OCI-LY1 (cell line): ENCODE data around the gene SERTAD2.

ENCODE experiments used
- H2AFZ ChIP-seq: fragments of 200-600 bp; sonication (generic), shearing (Covaris generic); 2 replicates; pipeline ENCODE4 v1.6.0; 2014; ENCODE audit warnings: antibody characterized with exemption, mild to moderate bottlenecking, low read length
- H3F3A ChIP-seq: fragments of 200-600 bp; sonication (generic), shearing (Covaris generic); 2 replicates; pipeline ENCODE4 v1.6.0; 2014; ENCODE audit warnings: mild to moderate bottlenecking, antibody characterized with exemption, low read length, moderate library complexity; ENCODE audit not compliant: insufficient read depth
- H3K27ac ChIP-seq: fragments of 200-600 bp; sonication (generic); 2 replicates; pipeline ENCODE4 v1.5.1; 2014; ENCODE audit warnings: low read length, mixed run types, mild to moderate bottlenecking, low read depth; ENCODE audit not compliant: poor library complexity, severe bottlenecking
- H3K27me3 ChIP-seq: fragments of 200-600 bp; sonication (generic); 2 replicates; pipeline ENCODE4 v1.6.0; 2014; ENCODE audit warnings: antibody characterized with exemption, mild to moderate bottlenecking, low read length, moderate library complexity; ENCODE audit not compliant: insufficient read depth
- H3K36me3 ChIP-seq: fragments of 200-600 bp; sonication (generic); 2 replicates; pipeline ENCODE4 v1.6.1; 2014; ENCODE audit warnings: mild to moderate bottlenecking, antibody characterized with exemption, low read length, moderate library complexity, mixed read lengths; ENCODE audit not compliant: insufficient read depth
- H3K4me1 ChIP-seq: fragments of 200-600 bp; sonication (generic); 2 replicates; pipeline ENCODE4 v1.5.1; 2014; ENCODE audit warnings: mild to moderate bottlenecking, low read length, moderate library complexity; ENCODE audit not compliant: insufficient read depth, severe bottlenecking
- H3K4me2 ChIP-seq: fragments of 200-600 bp; sonication (generic), shearing (Covaris generic); 2 replicates; pipeline ENCODE4 v1.6.1; 2014; ENCODE audit warnings: low read length
- H3K4me3 ChIP-seq: fragments of 200-600 bp; sonication (generic); 2 replicates; pipeline ENCODE4 v1.5.1; 2014; ENCODE audit warnings: low read length, low read depth, mild to moderate bottlenecking, mixed read lengths; ENCODE audit not compliant: poor library complexity, severe bottlenecking
- H3K79me2 ChIP-seq: fragments of 200-600 bp; shearing (Covaris generic); 2 replicates; pipeline ENCODE4 v1.6.1; 2016; ENCODE audit warnings: mixed run types, low read length, mixed read lengths; ENCODE audit not compliant: insufficient read depth
- H3K9ac ChIP-seq: fragments of 200-600 bp; sonication (generic), shearing (Covaris generic); 2 replicates; pipeline ENCODE4 v1.6.1; 2014; ENCODE audit warnings: mild to moderate bottlenecking, low read length, mixed read lengths
- H3K9me2 ChIP-seq: fragments of 200-600 bp; sonication (generic), shearing (Covaris generic); 2 replicates; pipeline ENCODE4 v1.6.1; 2014; ENCODE audit warnings: low read depth, mild to moderate bottlenecking, low read length, mixed read lengths
- H3K9me3 ChIP-seq: fragments of 200-600 bp; shearing (Covaris generic); 2 replicates; pipeline ENCODE4 v1.6.1; 2014; ENCODE audit warnings: low read length, mixed read lengths
- H4K20me1 ChIP-seq: fragments of 200-600 bp; sonication (generic), shearing (Covaris generic); 2 replicates; pipeline ENCODE4 v1.6.0; 2016; ENCODE audit warnings: mild to moderate bottlenecking, low read length; ENCODE audit not compliant: insufficient read depth
- CTCF ChIP-seq: fragments of 200-600 bp; sonication (generic), shearing (Covaris generic); IDR thresholded peaks from 2 replicates; pipeline ENCODE4 v1.5.1; 2017; ENCODE audit warnings: mild to moderate bottlenecking, antibody characterized with exemption, low read length, moderate library complexity, mixed read lengths
- EZH2 ChIP-seq: fragments of 200-600 bp; sonication (generic), shearing (Covaris generic); IDR thresholded peaks from 2 replicates; pipeline ENCODE4 v1.8.0; 2017; ENCODE audit warnings: borderline replicate concordance, mixed run types, mild to moderate bottlenecking, antibody characterized with exemption, low read length, moderate library complexity, mixed read lengths

SERTAD2 gene

GRCh38 chr2:64609227-64609941 is 44.3 kb downstream of the SERTAD2 start:
- Histone ChIP-seq H3K79me2 (no peaks in the 10 kb centered on the region), H2AFZ (peak overlapping the region; percentile 57), H3K9me2 (no peaks in the 10 kb centered on the region), H3K4me1 (peaks cover 37% of the 10 kb centered on the region), H3K27me3 (no peaks in the 10 kb centered on the region), H3F3A (no peaks in the 10 kb centered on the region), H3K4me2 (peak overlapping the region; percentile 78), H4K20me1 (no peaks in the 10 kb centered on the region), H3K4me3 (peak overlapping the region; percentile 63), H3K9me3 (no peaks in the 10 kb centered on the region), H3K9ac (peak overlapping the region; percentile 66), H3K27ac (no peak overlapping the region), H3K36me3 (no peaks in the 10 kb centered on the region)
- TF ChIP-seq CTCF (no peak), EZH2 (no peak)

GRCh38 chr2:64608867-64609226 is 44.9 kb downstream of the SERTAD2 start:
- TF ChIP-seq CTCF (no peak), EZH2 (no peak)
- peaks cover 37% of the 10 kb centered on the region for H3K4me1 ChIP-seq
- H3K36me3 ChIP-seq = no peaks in the 10 kb centered on the region; the same call in 1 of the 2 replicates
- H3K27me3 ChIP-seq = no peaks in the 10 kb centered on the region
- H3K9ac ChIP-seq = peak overlapping the region; percentile 61
- no peaks in the 10 kb centered on the region for H3F3A ChIP-seq
- H3K9me3 ChIP-seq = no peaks in the 10 kb centered on the region
- no peak overlapping the region for H3K27ac ChIP-seq
- peak overlapping the region; percentile 63 for H3K4me3 ChIP-seq
- H3K4me2 ChIP-seq = peak overlapping the region; percentile 78
- H3K9me2 ChIP-seq = no peaks in the 10 kb centered on the region
- no peak overlapping the region for H2AFZ ChIP-seq
- H3K79me2 ChIP-seq = no peaks in the 10 kb centered on the region
- no peaks in the 10 kb centered on the region for H4K20me1 ChIP-seq

GRCh38 chr2:64607381-64608304 is 46.1 kb downstream of the SERTAD2 start:
- Histone ChIP-seq H3K4me3 (peak overlapping the region; percentile 51), H2AFZ (no peak overlapping the region), H3K4me2 (peak overlapping the region; percentile 65), H3K27me3 (no peaks in the 10 kb centered on the region), H3K9me3 (no peaks in the 10 kb centered on the region), H3K27ac (peak overlapping the region; percentile 34), H4K20me1 (no peaks in the 10 kb centered on the region), H3K36me3 (no peaks in the 10 kb centered on the region; the same call in 1 of the 2 replicates), H3K79me2 (no peaks in the 10 kb centered on the region), H3K4me1 (peaks cover 37% of the 10 kb centered on the region), H3K9me2 (no peaks in the 10 kb centered on the region), H3K9ac (peak overlapping the region; percentile 15; the same call in 1 of the 2 replicates), H3F3A (no peaks in the 10 kb centered on the region)
- no peak for TF ChIP-seq EZH2
- TF ChIP-seq CTCF = no peak
